ENCODE results near the gene TUBB.
A peak's percentile ranks its signal among the peaks of the same experiment; 100 is the strongest.

The TUBB gene

GRCh38 chr6:30719791-30720737 lies at the start of gene TUBB:
TSS of gene TUBB (plus strand) at chr6:30720352. CDS start at chr6:30720507, 155 bp downstream.
- peak; percentile 66 to 69 for ATAC-seq

- ATAC-seq: no peak
Measured at GRCh38 chr6:30670760-30671527, 49.2 kb upstream of the TUBB start.

- peak; percentile 75 to 77 for ATAC-seq
Measured at GRCh38 chr6:30672445-30673253, 47.5 kb upstream of the TUBB start, which contains the start of gene DHX16. TSS of gene DHX16 (minus strand) at chr6:30673006. CDS start at chr6:30672841, 165 bp downstream.

GRCh38 chr6:30676660-30677285 lies 43.4 kb upstream of the TUBB start:
- ATAC-seq: no peak

- peak; percentile 42 to 48 for ATAC-seq
Measured at GRCh38 chr6:30678964-30679726, 41.0 kb upstream of the TUBB start.

- no peak for ATAC-seq
Measured at GRCh38 chr6:30679765-30680535, 40.2 kb upstream of the TUBB start.

- peak in 1 of 2 donors; percentile 1 for ATAC-seq
Measured at GRCh38 chr6:30681766-30682142, 38.4 kb upstream of the TUBB start.

- ATAC-seq: peak; percentile 73 to 77
Measured at GRCh38 chr6:30682143-30683117, 37.7 kb upstream of the TUBB start.

GRCh38 chr6:30683183-30683979 lies 36.8 kb upstream of the TUBB start:
- no peak for ATAC-seq

GRCh38 chr6:30683980-30684338 lies 36.2 kb upstream of the TUBB start:
- no peak for ATAC-seq

GRCh38 chr6:30684386-30685156 lies 35.6 kb upstream of the TUBB start:
- ATAC-seq: no peak

- ATAC-seq: no peak
Measured at GRCh38 chr6:30685157-30686008, 34.8 kb upstream of the TUBB start.

- ATAC-seq: peak; percentile 39 to 43
Measured at GRCh38 chr6:30686009-30686907, 33.9 kb upstream of the TUBB start, which contains the start of gene PPP1R18. TSS of gene PPP1R18 (minus strand) at chr6:30686645. CDS start at chr6:30686018, 627 bp downstream.

GRCh38 chr6:30686908-30687658 lies 33.1 kb upstream of the TUBB start:
- ATAC-seq: peak; percentile 26 to 34

All from activated CD4-positive, CD25-positive, alpha-beta regulatory T cell treated with anti-CD3 and anti-CD28 coated beads, Interleukin-2, amount 50 U/mL, for 24 hours (primary cell).